Tibial artery (tissue), 4 donors: ENCODE data around the gene BCAR3.
"Not testable (repeated sequence)": the region's sequence is repeated elsewhere in the genome, so short reads cannot be mapped to it uniquely, and the experiment has no call there.

Experiments used
- DNase-seq, 2 donors: peaks; one replicate each; pipeline ENCODE4 v3.0.0-alpha.2; 2019
- H3K27ac ChIP-seq, 2 donors: fragments of 200-600 bp; sonication (generic) in 1 of 2; 1 replicate in 1 of 2; 2 replicates in 1 of 2; pipeline ENCODE4 v1.5.1; 2018 to 2019; ENCODE audit warnings: mild to moderate bottlenecking in 1 of 2
- H3K27me3 ChIP-seq, 2 donors: fragments of 200-600 bp; sonication (generic) in 1 of 2; one replicate each; pipeline versions ENCODE4 v1.5.1 to v1.6.0; 2016 to 2019
- H3K36me3 ChIP-seq, 3 donors: fragments of 200-600 bp; sonication (generic) in 2 of 3; one replicate each; pipeline ENCODE4 v1.5.1; 2016 to 2019; ENCODE audit warnings: mild to moderate bottlenecking in 2 of 3
- H3K4me1 ChIP-seq, 4 donors: fragments of 200-600 bp; sonication (generic) in 2 of 4; 1 replicate in 3 of 4; 2 replicates in 1 of 4; pipeline ENCODE4 v1.5.1; 2016 to 2019
- H3K4me3 ChIP-seq, 2 donors: fragments of 200-600 bp; sonication (generic) in 1 of 2; 1 replicate in 1 of 2; 2 replicates in 1 of 2; pipeline ENCODE4 v1.5.1; 2018 to 2019; ENCODE audit warnings: mild to moderate bottlenecking in 2 of 2
- H3K9me3 ChIP-seq, 3 donors: fragments of 200-600 bp; sonication (generic) in 1 of 3; one replicate each; pipeline ENCODE4 v1.5.1; 2016 to 2019
- intact Hi-C: fragments of 100-400 bp; cut with DNase I; formaldehyde crosslinking; loops from one replicate; pipeline ENCODE4 v1.15.0; 2023; ENCODE audit warnings: low total_unique reads
- TF ChIP-seq, protein P1 (sequence below), 2 experiments: fragments of 200-600 bp in 1 of 2; fragments of 450-650 bp in 1 of 2; IDR thresholded peaks; one replicate each; pipeline ENCODE4 v1.5.1; 2017 to 2019; ENCODE audit warnings: antibody characterized with exemption in 2 of 2, mild to moderate bottlenecking in 1 of 2, moderate library complexity in 1 of 2

BCAR3 gene

DNA sequence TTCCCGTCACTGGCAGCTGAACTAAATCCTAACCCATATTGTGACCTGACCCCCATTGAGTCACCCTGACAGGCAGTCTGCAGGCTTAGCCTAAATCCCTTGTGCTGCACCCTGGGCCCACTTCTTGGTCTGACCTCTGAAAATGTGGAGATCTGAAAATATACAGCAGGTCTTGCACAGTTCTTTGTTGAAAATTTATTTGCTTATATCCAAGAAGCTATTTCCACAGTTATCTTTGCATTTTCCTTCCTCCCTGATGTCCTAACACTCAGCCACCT, 87.1 kb downstream of the BCAR3 start:
- H3K9me3 ChIP-seq, result no peaks in the 10 kb centered on the region
- no peak overlapping the region for H3K4me3 ChIP-seq
- DNase-seq, result no peak
- no peak overlapping the region for H3K27ac ChIP-seq
- H3K36me3 ChIP-seq, result peaks cover 5 to 17% (median 9%) of the 10 kb centered on the region in 3 donors
- TF ChIP-seq, protein P1, sequence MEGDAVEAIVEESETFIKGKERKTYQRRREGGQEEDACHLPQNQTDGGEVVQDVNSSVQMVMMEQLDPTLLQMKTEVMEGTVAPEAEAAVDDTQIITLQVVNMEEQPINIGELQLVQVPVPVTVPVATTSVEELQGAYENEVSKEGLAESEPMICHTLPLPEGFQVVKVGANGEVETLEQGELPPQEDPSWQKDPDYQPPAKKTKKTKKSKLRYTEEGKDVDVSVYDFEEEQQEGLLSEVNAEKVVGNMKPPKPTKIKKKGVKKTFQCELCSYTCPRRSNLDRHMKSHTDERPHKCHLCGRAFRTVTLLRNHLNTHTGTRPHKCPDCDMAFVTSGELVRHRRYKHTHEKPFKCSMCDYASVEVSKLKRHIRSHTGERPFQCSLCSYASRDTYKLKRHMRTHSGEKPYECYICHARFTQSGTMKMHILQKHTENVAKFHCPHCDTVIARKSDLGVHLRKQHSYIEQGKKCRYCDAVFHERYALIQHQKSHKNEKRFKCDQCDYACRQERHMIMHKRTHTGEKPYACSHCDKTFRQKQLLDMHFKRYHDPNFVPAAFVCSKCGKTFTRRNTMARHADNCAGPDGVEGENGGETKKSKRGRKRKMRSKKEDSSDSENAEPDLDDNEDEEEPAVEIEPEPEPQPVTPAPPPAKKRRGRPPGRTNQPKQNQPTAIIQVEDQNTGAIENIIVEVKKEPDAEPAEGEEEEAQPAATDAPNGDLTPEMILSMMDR (IDR thresholded peaks at IDR 0.05), result no peak
- H3K4me1 ChIP-seq, result peaks cover 0 to 87% (median 67%) of the 10 kb centered on the region in 4 donors
- intact Hi-C loops, result loop anchor here (10.0 kb wide), 1 partner anchor 150 kb away; the partner anchor contains the start of gene FNBP1L
- no peaks in the 10 kb centered on the region for H3K27me3 ChIP-seq

DNA sequence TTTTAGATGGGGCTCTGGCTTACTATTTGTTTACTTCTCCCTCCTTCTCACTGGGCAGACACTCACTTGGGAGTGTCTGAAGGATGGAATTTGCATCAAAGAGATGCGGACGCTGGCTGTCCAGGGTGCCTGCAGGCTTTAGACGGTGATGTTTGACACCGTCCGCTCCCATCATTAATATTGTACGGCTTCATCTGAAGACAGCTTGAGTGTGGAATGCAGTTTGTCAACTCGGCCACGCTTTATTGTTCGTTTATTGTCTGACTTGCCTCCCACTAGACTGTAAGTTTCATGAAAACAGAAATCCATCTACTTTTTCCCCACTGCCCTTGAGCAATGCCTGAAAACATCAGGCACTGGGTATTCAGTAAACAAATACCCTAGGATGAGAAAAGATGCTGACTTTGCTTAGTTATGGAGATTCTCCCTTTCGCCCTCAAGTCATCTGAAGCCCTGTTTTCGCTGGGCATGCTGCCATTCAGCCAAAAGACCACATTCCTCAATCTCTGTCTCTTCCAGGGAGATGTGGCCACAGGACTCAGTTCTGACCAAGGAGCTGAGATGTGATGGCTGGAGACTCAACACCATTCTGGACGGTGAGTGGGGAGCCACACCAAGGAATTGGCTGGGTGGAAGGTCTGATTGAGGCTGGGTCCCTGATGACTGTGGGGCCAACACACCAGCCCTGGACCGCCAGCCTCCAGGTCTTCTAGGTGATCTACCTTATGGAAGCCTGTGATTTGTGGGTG, 87.6 kb downstream of the BCAR3 start:
- Histone ChIP-seq H3K4me3 (no peak overlapping the region), H3K27me3 (no peaks in the 10 kb centered on the region), H3K4me1 (peaks cover 0 to 82% (median 63%) of the 10 kb centered on the region in 4 donors), H3K27ac (peak overlapping the region; percentile 36 to 63), H3K9me3 (no peaks in the 10 kb centered on the region), H3K36me3 (peaks cover 10 to 22% (median 13%) of the 10 kb centered on the region in 3 donors)
- no peak for DNase-seq
- intact Hi-C loops, result loop anchor here (10.0 kb wide), 1 partner anchor 149 kb away; the partner anchor contains the start of gene FNBP1L
- TF ChIP-seq, protein P1 (IDR thresholded peaks at IDR 0.05), result no peak

- H3K36me3 ChIP-seq, result peaks cover 22 to 36% (median 25%) of the 10 kb centered on the region in 3 donors
- peaks cover 0 to 67% (median 50%) of the 10 kb centered on the region in 4 donors for H3K4me1 ChIP-seq
- no peaks in the 10 kb centered on the region for H3K27me3 ChIP-seq
- H3K27ac ChIP-seq, result peak overlapping the region; percentile 63 to 66
- peak in 1 of 2 donors; percentile 43 for DNase-seq
- TF ChIP-seq, protein P1 (IDR thresholded peaks at IDR 0.05), result no peak
- H3K9me3 ChIP-seq, result no peaks in the 10 kb centered on the region
- intact Hi-C loops, result loop anchor here (10.0 kb wide), 1 partner anchor 148 kb away; the partner anchor contains the start of gene FNBP1L
- H3K4me3 ChIP-seq, result no peak overlapping the region
These were observed 89.1 kb downstream of the BCAR3 start for GRCh38 chr1:93592551-93592949.

GRCh38 chr1:93591676-93592550, 89.7 kb downstream of the BCAR3 start:
- Histone ChIP-seq H3K27me3 (no peaks in the 10 kb centered on the region), H3K36me3 (peaks cover 25 to 41% (median 31%) of the 10 kb centered on the region in 3 donors), H3K27ac (peak overlapping the region; percentile 63 to 66), H3K4me1 (peaks cover 0 to 61% (median 43%) of the 10 kb centered on the region in 4 donors), H3K4me3 (no peak overlapping the region), H3K9me3 (no peaks in the 10 kb centered on the region)
- no peak for DNase-seq
- TF ChIP-seq, protein P1 (IDR thresholded peaks at IDR 0.05), result no peak
- intact Hi-C loops, result loop anchor here (10.0 kb wide), 1 partner anchor 147 kb away; the partner anchor contains the start of gene FNBP1L

DNA sequence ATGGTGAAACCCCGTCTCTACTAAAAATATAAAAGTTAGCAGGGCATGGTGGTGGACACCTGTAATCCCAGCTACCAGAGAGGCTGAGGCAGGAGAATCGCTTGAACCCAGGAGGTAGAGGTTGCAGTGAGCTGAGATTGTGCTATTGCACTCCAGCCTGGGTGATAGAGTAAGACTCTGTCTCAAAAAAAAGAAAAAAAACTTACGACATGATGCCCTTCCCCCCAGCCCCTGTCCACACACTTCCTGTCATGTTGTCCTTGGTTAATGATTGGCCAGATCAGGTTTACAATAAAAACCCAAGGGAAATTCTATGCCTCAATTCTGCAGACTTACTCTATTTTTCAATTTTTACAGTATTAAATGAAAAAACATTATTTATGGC, 90.4 kb downstream of the BCAR3 start:
- peaks cover 25 to 41% (median 37%) of the 10 kb centered on the region in 3 donors for H3K36me3 ChIP-seq
- H3K9me3 ChIP-seq, H3K27ac ChIP-seq, H3K27me3 ChIP-seq, H3K4me3 ChIP-seq, DNase-seq: not testable (repeated sequence)
- intact Hi-C loops, result loop anchor here (10.0 kb wide), 1 partner anchor 146 kb away; the partner anchor contains the start of gene FNBP1L
- peaks cover 0 to 59% (median 41%) of the 10 kb centered on the region in 4 donors for H3K4me1 ChIP-seq
